Measurements from ENCODE around the gene BLID. TPM values are rescaled to one million over a fixed set of nuclear protein-coding genes. Genes with fewer than 3 reads are reported as not detected.

Gene BLID, protein sequence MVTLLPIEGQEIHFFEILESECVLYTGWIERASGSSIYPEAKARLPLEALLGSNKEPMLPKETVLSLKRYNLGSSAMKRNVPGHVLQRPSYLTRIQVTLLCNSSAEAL
- total RNA-seq (2022; extraction: Qiagen RNA extraction; ENCODE audit: low read depth) = 0.17 TPM in 1 of 5 replicates, not detected in the others

DNA sequence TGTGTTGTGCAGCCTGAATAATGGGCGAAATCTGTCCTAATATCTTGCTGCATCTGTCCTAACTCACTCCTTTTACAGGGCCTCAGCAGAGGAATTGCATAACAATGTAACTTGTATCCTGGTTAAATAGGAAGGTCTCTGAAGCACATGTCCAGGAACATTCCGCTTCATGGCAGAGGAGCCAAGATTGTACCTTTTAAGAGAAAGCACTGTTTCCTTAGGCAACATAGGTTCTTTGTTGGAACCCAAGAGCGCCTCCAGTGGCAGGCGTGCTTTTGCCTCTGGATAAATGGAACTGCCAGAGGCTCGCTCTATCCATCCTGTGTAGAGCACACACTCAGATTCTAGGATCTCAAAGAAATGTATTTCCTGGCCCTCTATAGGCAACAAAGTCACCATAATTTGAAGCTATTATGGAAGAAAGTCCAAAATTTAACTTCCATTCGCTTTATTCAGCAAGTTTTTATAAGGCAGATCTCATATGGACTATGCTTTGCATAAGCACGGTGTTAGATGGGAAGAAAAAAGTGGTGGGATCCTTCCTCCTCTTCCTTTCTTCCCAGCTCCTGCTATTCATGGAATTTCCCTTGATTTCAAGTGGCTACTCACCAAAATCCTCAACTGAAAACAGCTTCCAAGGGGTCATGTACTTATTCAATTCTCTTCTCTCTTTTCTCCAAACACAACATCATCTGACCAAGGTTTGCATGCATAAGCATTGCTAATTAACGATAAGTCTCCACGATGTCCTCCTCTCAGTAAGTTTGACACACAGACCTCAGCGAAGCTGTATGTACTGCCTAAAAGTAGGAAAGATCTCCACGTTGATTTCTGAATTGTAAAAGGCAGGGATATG lies at the start of gene BLID:
Gene BLID, minus strand, starts transcription at position 692 of the 856 bp plus-strand sequence. Its CDS starts 293 bp downstream, at position 399.

Data from A549 treated with CpdA at 1 μM for 4 hours (cell line).